Heart right ventricle (tissue), 16 donors: ENCODE results near the gene CDK15. TPM values are rescaled to one million over a fixed set of nuclear protein-coding genes. Genes with fewer than 3 reads are reported as not detected.
A peak's percentile ranks its signal among the peaks of the same experiment; 100 is the strongest.

Experiments
- ATAC-seq, 8 donors: fragments of 200-7000 bp; cut with Tn5 transposase; one replicate each; pipeline ENCODE4 v1.9.1; 2020; ENCODE audit warnings: mild to moderate bottlenecking in 8 of 8, moderate library complexity in 8 of 8, moderate number of reproducible peaks in 1 of 8
- DNase-seq, 2 donors: peaks; one replicate each; pipeline ENCODE4 v3.0.0-alpha.2; 2020
- H3K27ac ChIP-seq, 10 donors: fragments of 200-600 bp; sonication (generic) in 2 of 10; one replicate each; pipeline versions ENCODE4 v1.5.0 to v1.8.0; 2020 to 2022; ENCODE audit warnings: mild to moderate bottlenecking in 3 of 10
- H3K27me3 ChIP-seq, 7 donors: fragments of 200-600 bp; one replicate each; pipeline ENCODE4 v1.8.0; 2021 to 2022; ENCODE audit warnings: mild to moderate bottlenecking in 2 of 7
- H3K36me3 ChIP-seq, 9 donors: fragments of 200-600 bp; sonication (generic) in 1 of 9; one replicate each; pipeline versions ENCODE4 v1.5.0 to v1.8.0; 2020 to 2022; ENCODE audit warnings: mild to moderate bottlenecking in 2 of 9
- H3K4me1 ChIP-seq, 9 donors: fragments of 200-600 bp; sonication (generic) in 1 of 9; one replicate each; pipeline versions ENCODE4 v1.5.0 to v1.8.0; 2020 to 2022; ENCODE audit warnings: mild to moderate bottlenecking in 4 of 9
- H3K4me3 ChIP-seq, 10 donors: fragments of 200-600 bp; sonication (generic) in 2 of 10; one replicate each; pipeline versions ENCODE4 v1.5.0 to v1.8.0; 2020 to 2022; ENCODE audit warnings: mild to moderate bottlenecking in 7 of 10, moderate library complexity in 2 of 10
- H3K9me3 ChIP-seq, 11 donors: fragments of 200-600 bp in 10 of 11; sonication (generic) in 2 of 11; one replicate each; pipeline versions ENCODE4 v1.5.0 to v1.8.0; 2013 to 2022; ENCODE audit warnings: mild to moderate bottlenecking in 2 of 11, control low read depth in 1 of 11, moderate library complexity in 1 of 11
- CTCF ChIP-seq, 9 donors: fragments of 200-600 bp; sonication (generic) in 2 of 9; IDR thresholded peaks; one replicate each; pipeline versions ENCODE4 v1.5.0 to v1.8.0; 2021 to 2022; ENCODE audit warnings: antibody characterized with exemption in 9 of 9, mild to moderate bottlenecking in 5 of 9, moderate library complexity in 1 of 9
- WGBS, 2 donors: extraction: QIAGEN DNeasy Blood & Tissue Kit; methylation state at CpG; one replicate each; pipeline ENCODE4 v1.1.7; 2013; ENCODE audit warnings: inconsistent platforms in 1 of 2; 5-methylcytosine and 5-hydroxymethylcytosine counted together
- intact Hi-C, 10 donors: fragments of 100-400 bp; cut with DNase I; formaldehyde crosslinking; loops; one replicate each; pipeline versions ENCODE4 v1.11.1 to v1.14.2; 2022
- polyA plus RNA-seq, 2 donors: library from polyadenylated mRNA; stranded (reverse); fragments of 200-250 nt; gene quantifications; one replicate each; pipeline ENCODE4 v1.2.3, GENCODE V29; 2013
- total RNA-seq, 10 donors: library from RNA; stranded (reverse); fragmentation: NEBNext Ultra II Directional in 3 of 10; extraction: Animal tissue kit (Norgen Biotek cat#: 25700) in 3 of 10; gene quantifications; one replicate each; pipeline versions ENCODE4 v1.2.1 to v1.2.4, GENCODE V29; 2021 to 2023
- donor health status: Arrhythmogenic right ventricular cardiomyopathy.
- donor health status: ischemic (EF 13 %, LVEDD 7.1; RV severe dilation, severe dysfunction).
- donor health status: healthy with polysubstance abuse.
- donor health status: DM: no; HTN: yes; CAD: no.
- donor health status: DM: no; HTN: no; CAD: no.
- donor health status: ischemic (EF 25% LVEDD 6.9; RV normal size, moderate dysfunction).
- donor health status: ischemic (EF 25% LVEDD 5.7; RV mildly dilated, moderate dysfunction).
- donor health status: healthy.
- donor health status: DM: yes; HTN: yes; CAD: no.
- donor health status: Ischemic cardiomyopathy.
- donor health status: ischemic (EF 35%, LVEDD 5.7; RV mildly dilated, moderate dysfunction).
- donor health status: nonischemic (EF 11% LVEDD 7.7; RV severe dilation, severe dysfunction).
- donor health status: DM: yes; HTN: yes; CAD: no.
- donor health status: PGD.
- donor health status: ischemic (EF 29% LVEDD 5.4; RV normal size, mild dysfunction).
- donor health status: nonischemic (EF 23%, LVEDD 6.1; RV moderate dilation, normal function).

CDK15 gene
- total and polyA plus RNA-seq, 12 donors = 0.07 to 0.39 (median 0.15) TPM; not detected in 1

GRCh38 chr2:201773990-201774389 lies 32.3 kb upstream of the CDK15 start:
- Histone ChIP-seq H3K27ac (no peak overlapping the region), H3K4me1 (peaks cover 0 to 60% (median 44%) of the 10 kb centered on the region in 9 donors), H3K9me3 (no peaks in the 10 kb centered on the region), H3K4me3 (no peak overlapping the region), H3K36me3 (no peaks in the 10 kb centered on the region), H3K27me3 (no peaks in the 10 kb centered on the region)
- no peak for DNase-seq
- ATAC-seq = no peak
- no peak for TF ChIP-seq CTCF (IDR thresholded peaks at IDR 0.05)
- WGBS, 2 donors = 88 to 89% methylated on average over 1 of the region's 1 CpG
- intact Hi-C loops = no loop called here

GRCh38 chr2:201774546-201774945 lies 31.8 kb upstream of the CDK15 start:
- intact Hi-C loops = no loop called here
- DNase-seq = no peak
- H3K4me1 ChIP-seq = peaks cover 0 to 60% (median 47%) of the 10 kb centered on the region in 9 donors
- no peak for ATAC-seq
- no peaks in the 10 kb centered on the region for H3K36me3 ChIP-seq
- 96 to 97% methylated on average over 2 of the region's 2 CpGs for WGBS, 2 donors
- no peak overlapping the region for H3K27ac ChIP-seq
- no peaks in the 10 kb centered on the region for H3K27me3 ChIP-seq
- no peak overlapping the region for H3K4me3 ChIP-seq
- no peaks in the 10 kb centered on the region for H3K9me3 ChIP-seq
- TF ChIP-seq CTCF (IDR thresholded peaks at IDR 0.05) = no peak

GRCh38 chr2:201775326-201775725 lies 31.0 kb upstream of the CDK15 start:
- Histone ChIP-seq H3K4me3 (no peak overlapping the region), H3K4me1 (peaks cover 0 to 61% (median 45%) of the 10 kb centered on the region in 9 donors), H3K36me3 (no peaks in the 10 kb centered on the region), H3K27me3 (no peaks in the 10 kb centered on the region), H3K27ac (peak overlapping the region in 4 of 10 donors; percentile 5 to 28 (median 15)), H3K9me3 (no peaks in the 10 kb centered on the region)
- no peak for DNase-seq
- intact Hi-C loops = no loop called here
- 92 to 100% methylated on average over 1 of the region's 1 CpG for WGBS, 2 donors
- TF ChIP-seq CTCF (IDR thresholded peaks at IDR 0.05) = no peak
- no peak for ATAC-seq

- no peaks in the 10 kb centered on the region for H3K36me3 ChIP-seq
- ATAC-seq (no peak), DNase-seq (no peak)
- peaks cover 0 to 60% (median 45%) of the 10 kb centered on the region in 9 donors for H3K4me1 ChIP-seq
- intact Hi-C loops = no loop called here
- no peak for TF ChIP-seq CTCF (IDR thresholded peaks at IDR 0.05)
- peak overlapping the region in 3 of 10 donors; percentile 23 to 32 (median 28) for H3K27ac ChIP-seq
- no peak overlapping the region for H3K4me3 ChIP-seq
- no peaks in the 10 kb centered on the region for H3K27me3 ChIP-seq
- no peaks in the 10 kb centered on the region for H3K9me3 ChIP-seq
These were observed 29.3 kb upstream of the CDK15 start for GRCh38 chr2:201777043-201777442.
